SH-SY5Y (cell line): ENCODE measurements around the gene RPL18.

ENCODE experiments used
- GATA2 ChIP-seq: IDR thresholded peaks from 2 replicates; pipeline ENCODE4 v1.6.1; 2011; ENCODE audit warnings: mild to moderate bottlenecking, low read depth, low read length
- GATA3 ChIP-seq: IDR thresholded peaks from 2 replicates; pipeline ENCODE4 v1.6.1; 2011; ENCODE audit warnings: low read depth, mild to moderate bottlenecking, low read length, moderate library complexity

- TF ChIP-seq GATA3, result no peak
- TF ChIP-seq GATA2, result no peak
Observed at GRCh38 chr19:48644355-48644754, 25.4 kb upstream of the RPL18 start.
